SW480 (cell line): ENCODE results near the gene HSF2BP.
"Not testable (repeated sequence)": the region's sequence is repeated elsewhere in the genome, so short reads cannot be mapped to it uniquely, and the experiment has no call there.

Experiments
- DNase-seq: peaks from one replicate; pipeline ENCODE4 v3.0.0-alpha.2; 2016; ENCODE audit warnings: low spot score

The HSF2BP gene

GRCh38 chr21:43619344-43619743 lies 39.9 kb downstream of the HSF2BP start:
- no peak for DNase-seq

DNA sequence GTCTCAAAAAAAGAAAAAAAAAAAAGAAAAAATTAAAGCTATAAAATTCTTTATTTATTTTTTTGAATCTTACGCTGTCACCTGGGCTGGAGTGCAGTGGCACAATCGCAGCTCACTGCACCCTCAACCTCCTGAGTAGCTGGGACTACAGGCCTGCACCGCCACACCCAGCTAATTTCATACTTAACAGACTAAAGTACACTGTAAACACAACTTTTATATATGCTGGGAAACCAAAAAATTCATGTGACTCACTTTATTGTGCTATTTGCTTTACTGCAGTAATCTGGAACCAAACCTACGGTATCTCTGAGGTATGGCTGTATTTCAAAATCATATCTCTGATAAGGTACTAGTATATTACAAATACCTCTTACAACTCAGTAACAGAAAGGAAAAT lies 40.3 kb downstream of the HSF2BP start:
- no peak for DNase-seq

DNA sequence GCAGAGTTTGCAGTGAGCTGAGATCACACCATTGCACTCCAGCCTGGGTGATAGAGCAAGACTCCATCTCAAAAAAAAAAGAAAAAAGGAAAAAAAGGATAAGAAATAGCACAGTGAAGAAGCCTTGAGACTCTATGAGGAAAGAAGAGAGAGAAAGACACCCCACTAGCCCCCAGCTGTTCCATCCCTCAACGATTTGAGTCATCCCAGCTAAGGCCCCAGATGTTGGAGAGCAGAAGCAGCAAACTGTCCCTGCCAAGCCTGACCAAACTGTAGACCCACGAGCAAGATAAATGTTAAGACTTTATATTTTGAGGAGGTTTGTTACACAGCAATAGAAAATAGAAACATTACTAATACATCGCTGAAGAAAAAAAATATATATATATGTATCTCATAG lies 42.4 kb downstream of the HSF2BP start:
- DNase-seq, result not testable (repeated sequence)

- no peak for DNase-seq
These were observed 44.4 kb downstream of the HSF2BP start for GRCh38 chr21:43614839-43615238.

GRCh38 chr21:43613755-43614638 lies 45.3 kb downstream of the HSF2BP start:
- no peak for DNase-seq

DNA sequence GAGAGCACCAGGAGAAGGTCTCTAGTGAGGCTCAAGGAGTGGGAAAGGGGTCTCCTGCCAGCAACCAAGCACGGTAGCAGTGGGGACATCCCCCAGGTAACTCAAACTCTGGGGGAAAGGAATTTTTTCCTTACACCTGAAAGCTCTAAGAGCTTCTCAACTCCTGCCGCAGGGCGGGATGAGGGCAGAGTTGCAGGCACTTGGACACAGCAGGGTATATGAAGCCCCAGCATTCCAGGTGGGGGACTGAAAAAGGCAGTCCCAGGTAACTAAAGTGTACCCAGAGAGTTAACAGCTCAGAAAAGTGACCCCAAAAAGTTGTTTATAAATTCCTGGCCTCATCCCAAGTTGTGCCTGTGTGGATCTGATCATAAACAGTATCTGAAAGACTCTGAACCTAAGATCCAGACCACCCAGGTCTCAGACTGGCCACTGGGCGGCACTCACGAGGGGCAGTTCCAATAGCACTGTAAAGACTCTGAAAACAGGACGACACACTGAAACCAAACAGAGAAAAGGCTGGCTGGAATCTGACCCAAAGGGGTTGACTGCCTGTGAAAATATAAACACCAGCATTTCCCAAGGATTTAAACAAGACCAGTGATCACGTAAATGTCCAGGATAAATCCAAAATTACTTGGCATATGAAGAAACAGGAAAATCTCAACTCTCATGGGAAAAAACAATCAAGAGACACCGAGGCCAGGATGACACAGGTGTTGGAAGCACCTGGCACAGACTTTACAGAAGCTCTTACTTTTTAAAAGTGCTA lies 47.5 kb downstream of the HSF2BP start:
- peak; percentile 61 for DNase-seq

DNA sequence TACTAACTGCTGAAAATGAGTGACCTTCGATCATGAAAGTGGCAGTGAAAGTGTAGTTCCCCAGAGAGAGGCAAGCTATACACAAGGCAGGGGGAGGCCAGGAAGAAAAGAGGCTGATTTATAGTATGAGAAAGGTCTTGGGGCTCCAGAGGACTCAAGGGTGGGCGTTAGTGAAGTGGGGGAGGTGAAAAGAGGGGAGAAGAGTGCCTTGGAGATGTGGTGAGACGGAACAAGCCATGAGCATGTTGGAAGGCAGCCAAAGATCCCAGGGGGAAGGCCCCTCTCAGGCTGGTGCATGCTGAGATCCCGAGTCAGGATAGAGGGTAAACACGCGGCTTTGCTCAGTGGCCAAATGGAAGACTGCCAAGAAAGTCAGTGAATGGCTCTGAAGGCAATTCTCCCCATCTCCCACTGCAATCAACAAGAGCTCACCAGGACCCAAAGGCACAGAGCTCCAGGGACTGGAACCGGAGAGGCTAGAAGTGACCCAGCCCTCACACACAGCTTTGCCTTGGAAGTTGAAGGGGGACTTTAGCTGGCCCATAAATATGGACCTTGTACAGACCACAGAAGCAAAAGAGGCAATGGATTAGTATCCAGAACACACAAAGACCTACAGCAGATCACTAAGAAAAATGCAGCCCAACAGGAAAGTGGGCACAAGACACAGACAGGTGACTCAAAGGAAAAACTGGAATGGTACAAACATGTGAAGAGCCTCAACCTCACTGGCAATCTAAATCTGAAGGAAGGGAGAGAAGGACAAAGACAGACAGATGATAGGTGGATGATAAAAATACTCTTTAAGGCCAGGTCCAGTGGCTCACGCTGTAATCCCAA lies 49.6 kb downstream of the HSF2BP start:
- DNase-seq, result no peak

- no peak for DNase-seq
These were observed 50.6 kb downstream of the HSF2BP start for GRCh38 chr21:43608664-43609063.

DNA sequence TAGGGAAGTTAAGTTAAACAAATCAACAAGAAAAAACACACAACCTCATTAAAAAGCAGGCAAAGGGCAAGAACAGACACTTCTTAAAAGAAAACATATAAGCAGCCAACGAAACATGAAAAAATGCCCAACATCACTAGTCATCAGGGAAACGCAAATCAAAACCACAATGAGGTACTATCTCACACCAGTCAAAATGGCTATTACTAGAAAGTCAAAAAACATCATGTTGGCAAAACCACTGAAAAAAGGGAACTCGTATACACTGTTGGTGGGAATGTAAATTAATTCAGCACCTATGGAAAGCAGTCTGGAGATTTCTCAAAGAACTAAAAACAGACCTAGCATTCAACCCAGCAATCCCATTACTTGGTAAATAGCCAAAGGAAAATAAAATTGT lies 51.1 kb downstream of the HSF2BP start:
- no peak for DNase-seq

DNA sequence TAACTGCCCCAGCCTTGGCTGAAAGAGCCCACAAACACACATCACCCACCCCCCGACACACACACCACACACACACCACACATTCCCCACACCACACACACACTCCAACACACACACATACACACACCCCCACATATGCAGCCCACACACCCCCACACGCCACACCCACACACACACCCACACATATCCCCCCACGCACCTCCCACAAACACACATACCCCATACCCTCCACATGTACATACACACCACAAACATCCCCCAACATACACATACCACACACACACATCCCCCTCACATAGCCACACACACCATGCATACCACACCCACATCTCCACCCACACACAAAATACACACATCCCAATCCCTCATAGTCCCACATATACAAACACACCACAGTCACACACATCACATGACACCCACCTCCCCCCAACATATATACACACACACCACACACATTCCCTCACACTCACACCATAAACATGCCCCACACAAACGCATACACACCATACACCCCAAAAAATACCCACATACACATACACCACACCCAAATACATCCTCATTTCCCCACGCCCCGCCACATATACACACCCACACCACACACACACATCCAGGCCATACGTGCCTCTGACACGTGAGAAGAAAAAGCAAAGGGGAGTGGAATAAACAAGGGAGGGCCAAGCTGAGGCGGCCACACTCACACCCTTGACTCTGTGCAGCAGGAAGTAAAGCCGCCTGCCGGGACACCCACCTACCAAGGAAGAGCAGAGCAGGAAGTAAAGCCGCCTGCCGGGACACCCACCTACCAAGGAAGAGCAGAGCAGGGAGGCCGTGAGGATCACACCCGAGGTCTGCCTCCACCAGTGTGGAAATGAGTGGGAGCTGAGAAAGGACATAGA lies 53.7 kb downstream of the HSF2BP start:
- DNase-seq, result no peak

GRCh38 chr21:43604505-43605204 lies 54.6 kb downstream of the HSF2BP start:
- DNase-seq, result no peak

DNA sequence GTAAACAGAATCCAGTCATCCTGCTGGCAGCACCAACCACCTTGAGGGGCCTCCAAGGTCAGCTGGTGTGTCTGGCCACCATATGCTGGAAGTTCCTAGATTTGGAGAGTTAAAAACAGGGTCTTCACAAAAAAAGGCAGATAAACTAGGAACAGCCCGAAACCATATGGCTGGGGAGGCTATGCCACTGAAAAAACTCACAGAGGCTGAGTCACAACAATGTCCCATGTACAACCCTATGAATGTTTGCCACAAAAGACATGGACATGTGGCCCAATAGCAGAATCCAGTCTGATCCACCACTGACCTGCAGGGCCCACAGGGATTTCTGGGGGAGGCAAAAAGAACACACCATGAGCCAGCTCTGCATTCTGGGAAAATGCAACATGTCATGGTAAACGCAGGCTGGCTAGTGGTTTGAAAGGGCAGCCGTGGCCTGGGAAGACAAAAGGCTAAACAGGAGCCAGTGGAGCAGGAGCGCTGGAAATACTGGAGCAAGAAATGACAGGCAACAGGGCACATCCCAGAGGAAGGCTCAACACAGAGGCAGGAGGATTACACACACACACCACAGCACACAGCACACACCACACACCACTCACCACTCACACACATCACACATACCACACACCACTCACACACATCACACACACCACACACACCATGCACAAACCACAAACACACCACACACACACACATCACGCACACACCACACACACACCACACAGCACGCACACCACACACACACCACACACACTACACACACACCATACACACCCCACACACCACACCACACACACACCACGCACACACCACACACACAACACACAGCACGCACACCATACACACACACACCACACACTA lies 55.4 kb downstream of the HSF2BP start:
- DNase-seq, result peak; percentile 26

DNA sequence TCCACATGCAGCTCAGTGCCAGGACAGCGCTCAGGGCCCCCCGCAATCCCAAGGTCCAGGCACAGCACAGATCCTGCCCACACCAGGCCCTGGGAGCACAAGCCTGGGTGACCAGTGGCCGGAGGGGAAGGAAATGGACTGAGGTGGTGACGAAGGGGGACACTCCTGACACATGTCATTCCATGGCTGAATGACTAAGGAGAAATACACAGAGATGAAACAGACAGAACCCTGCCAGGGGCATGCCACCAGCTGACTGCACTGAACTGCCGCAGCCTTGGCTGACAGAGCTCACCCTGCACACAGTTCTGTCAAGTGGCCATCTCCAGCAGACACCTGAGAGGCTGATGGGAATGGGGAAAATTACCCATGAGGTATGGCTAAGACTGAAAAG lies 56.1 kb downstream of the HSF2BP start:
- no peak for DNase-seq

DNA sequence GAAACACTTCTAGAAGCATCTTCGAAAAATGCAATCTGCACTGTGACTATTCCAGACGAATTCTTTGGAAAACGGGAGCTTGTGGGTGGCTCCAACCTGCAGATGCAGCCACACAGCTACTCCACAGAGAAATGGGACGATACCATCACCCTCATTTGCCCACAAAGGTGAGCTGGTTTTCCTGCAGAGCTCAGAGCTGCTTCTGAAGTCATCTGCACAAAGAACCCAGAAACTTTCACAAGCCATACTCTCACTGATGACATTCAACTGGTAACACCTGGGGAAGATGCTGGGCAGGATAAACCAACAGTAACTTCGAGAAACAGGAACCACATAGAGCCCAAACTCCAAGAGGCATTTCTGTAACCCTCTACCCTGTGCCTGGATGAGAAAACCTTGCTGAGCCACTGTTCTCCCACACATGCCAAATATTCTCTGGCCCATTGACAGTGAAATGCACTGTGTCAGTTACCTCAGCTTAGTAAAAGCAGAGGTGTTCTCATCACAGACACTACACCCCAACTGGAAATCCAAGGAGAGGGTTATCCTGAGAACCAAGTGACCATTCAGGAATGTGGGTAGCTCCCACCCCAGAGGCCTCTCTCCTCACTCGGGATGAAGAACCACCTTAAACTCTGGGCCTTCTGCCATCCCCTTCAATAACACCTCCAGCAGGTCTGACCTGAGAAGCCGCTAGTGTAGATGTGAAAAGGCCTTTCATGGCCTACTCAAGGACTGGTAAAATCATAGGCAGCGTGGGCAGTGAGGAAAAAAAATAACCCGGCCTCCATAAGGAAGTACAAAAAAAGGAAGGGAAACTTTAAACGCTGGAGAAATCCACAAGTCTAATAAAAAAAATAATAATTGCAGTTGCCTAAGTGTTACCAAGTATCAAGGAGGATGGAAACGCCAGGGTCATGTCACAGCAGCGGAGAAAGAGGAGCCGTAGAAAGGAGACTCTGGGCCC lies 56.7 kb downstream of the HSF2BP start:
- DNase-seq, result no peak

DNA sequence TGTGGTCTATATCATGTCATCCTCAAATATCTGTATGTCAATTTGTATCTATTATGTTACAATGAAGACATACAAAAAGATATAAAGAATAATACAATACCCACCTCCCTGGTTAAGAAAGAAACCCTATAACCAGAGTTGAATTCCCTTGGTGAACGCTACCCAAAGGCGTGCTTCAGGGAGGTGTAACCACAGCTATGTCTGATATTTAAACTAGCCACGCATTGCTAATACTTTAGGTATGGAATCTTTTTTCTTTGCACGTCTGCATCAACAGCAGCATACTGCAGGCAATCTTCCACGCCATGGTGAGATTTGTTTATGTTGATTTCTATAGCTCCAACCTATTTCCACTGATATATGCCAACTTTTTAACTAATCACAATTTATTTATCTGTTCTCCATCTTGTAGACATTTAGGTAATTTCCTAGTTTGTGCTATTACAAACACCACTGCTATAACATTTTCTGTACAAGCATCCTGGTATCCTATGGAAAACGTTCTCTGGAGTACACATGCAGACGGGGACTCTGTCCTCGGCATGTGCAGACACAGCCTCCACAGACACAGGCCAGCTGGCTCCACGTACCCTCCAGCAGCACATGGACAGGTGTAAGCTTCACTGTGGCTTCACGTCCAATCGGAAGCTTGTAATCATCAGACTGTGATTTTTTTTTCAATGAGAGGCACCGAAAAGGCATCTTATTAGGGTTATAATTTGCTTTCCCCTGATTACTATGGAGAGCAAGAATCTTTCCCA lies 58.5 kb downstream of the HSF2BP start:
- peak; percentile 85 for DNase-seq

- no peak for DNase-seq
These were observed 59.6 kb downstream of the HSF2BP start for GRCh38 chr21:43599728-43600127.

GRCh38 chr21:43598416-43599120 lies 60.7 kb downstream of the HSF2BP start:
- DNase-seq, result no peak
